GM21737 (cell line): ENCODE results near the gene BAHD1.
"Not testable (repeated sequence)": the region's sequence is repeated elsewhere in the genome, so short reads cannot be mapped to it uniquely, and the experiment has no call there.

ENCODE experiments used
- ATAC-seq: cut with Tn5 transposase; IDR thresholded peaks from one replicate; pipeline ENCODE4 v1.9.1; 2021; ENCODE audit warnings: mild to moderate bottlenecking, moderate library complexity; ENCODE audit not compliant: unreplicated experiment

The BAHD1 gene

GRCh38 chr15:40443255-40443654 lies 2.5 kb downstream of the BAHD1 start:
- no peak for ATAC-seq

- no peak for ATAC-seq
Observed at GRCh38 chr15:40443846-40444245, 3.1 kb downstream of the BAHD1 start.

- ATAC-seq, result no peak
Observed at GRCh38 chr15:40444736-40445135, 4.0 kb downstream of the BAHD1 start.

GRCh38 chr15:40445421-40445922 lies 4.7 kb downstream of the BAHD1 start:
- no peak for ATAC-seq

GRCh38 chr15:40446144-40446543 lies 5.4 kb downstream of the BAHD1 start:
- no peak for ATAC-seq

GRCh38 chr15:40448354-40448753 lies 7.6 kb downstream of the BAHD1 start:
- ATAC-seq, result no peak

- ATAC-seq, result no peak
Observed at GRCh38 chr15:40449275-40449674, 8.5 kb downstream of the BAHD1 start.

- ATAC-seq, result no peak
Observed at GRCh38 chr15:40450047-40450446, 9.3 kb downstream of the BAHD1 start.

- no peak for ATAC-seq
Observed at GRCh38 chr15:40451527-40452158, 10.9 kb downstream of the BAHD1 start.

- no peak for ATAC-seq
Observed at GRCh38 chr15:40452296-40453090, 11.7 kb downstream of the BAHD1 start.

- not testable (repeated sequence) for ATAC-seq
Observed at GRCh38 chr15:40453941-40454340, 13.2 kb downstream of the BAHD1 start.

- no peak for ATAC-seq
Observed at GRCh38 chr15:40454904-40455391, 14.2 kb downstream of the BAHD1 start.

GRCh38 chr15:40456299-40456712 lies 15.6 kb downstream of the BAHD1 start:
- ATAC-seq, result no peak

- no peak for ATAC-seq
Observed at GRCh38 chr15:40456738-40457137, 16.0 kb downstream of the BAHD1 start.

- ATAC-seq, result no peak
Observed at GRCh38 chr15:40458495-40459371, 18.0 kb downstream of the BAHD1 start.

- ATAC-seq, result no peak
Observed at GRCh38 chr15:40459391-40460015, 18.8 kb downstream of the BAHD1 start.

GRCh38 chr15:40460404-40460803 lies 19.7 kb downstream of the BAHD1 start:
- no peak for ATAC-seq

GRCh38 chr15:40461958-40462357 lies 21.2 kb downstream of the BAHD1 start:
- no peak for ATAC-seq

- no peak for ATAC-seq
Observed at GRCh38 chr15:40463279-40463678, 22.5 kb downstream of the BAHD1 start.

- ATAC-seq, result no peak
Observed at GRCh38 chr15:40463886-40464545, 23.3 kb downstream of the BAHD1 start.
